Measurements from ENCODE around the gene HPSE2. TPM values are rescaled to one million over a fixed set of nuclear protein-coding genes. Genes with fewer than 3 reads are reported as not detected.

HPSE2 gene
- total RNA-seq, 4 donors from 2014 or later, result 32.3 to 70.0 (median 43.6) TPM

- 56% methylated on average over 1 of the region's 1 CpG for WGBS
- H3K36me3 ChIP-seq, result no peaks in the 10 kb centered on the region
- H3K4me1 ChIP-seq, result no peaks in the 10 kb centered on the region
- H3K9me3 ChIP-seq, result no peaks in the 10 kb centered on the region
- intact Hi-C loops (cut with DNase I), result no loop called here
- H3K27me3 ChIP-seq, result no peaks in the 10 kb centered on the region
- DNase-seq (ENCODE audit: extremely low spot score), result no peak
- TF ChIP-seq POLR2AphosphoS5 (IDR thresholded peaks at IDR 0.05), result no peak
- no peak for TF ChIP-seq POLR2A (IDR thresholded peaks at IDR 0.05; ENCODE audit: low read depth)
- TF ChIP-seq, protein P1, sequence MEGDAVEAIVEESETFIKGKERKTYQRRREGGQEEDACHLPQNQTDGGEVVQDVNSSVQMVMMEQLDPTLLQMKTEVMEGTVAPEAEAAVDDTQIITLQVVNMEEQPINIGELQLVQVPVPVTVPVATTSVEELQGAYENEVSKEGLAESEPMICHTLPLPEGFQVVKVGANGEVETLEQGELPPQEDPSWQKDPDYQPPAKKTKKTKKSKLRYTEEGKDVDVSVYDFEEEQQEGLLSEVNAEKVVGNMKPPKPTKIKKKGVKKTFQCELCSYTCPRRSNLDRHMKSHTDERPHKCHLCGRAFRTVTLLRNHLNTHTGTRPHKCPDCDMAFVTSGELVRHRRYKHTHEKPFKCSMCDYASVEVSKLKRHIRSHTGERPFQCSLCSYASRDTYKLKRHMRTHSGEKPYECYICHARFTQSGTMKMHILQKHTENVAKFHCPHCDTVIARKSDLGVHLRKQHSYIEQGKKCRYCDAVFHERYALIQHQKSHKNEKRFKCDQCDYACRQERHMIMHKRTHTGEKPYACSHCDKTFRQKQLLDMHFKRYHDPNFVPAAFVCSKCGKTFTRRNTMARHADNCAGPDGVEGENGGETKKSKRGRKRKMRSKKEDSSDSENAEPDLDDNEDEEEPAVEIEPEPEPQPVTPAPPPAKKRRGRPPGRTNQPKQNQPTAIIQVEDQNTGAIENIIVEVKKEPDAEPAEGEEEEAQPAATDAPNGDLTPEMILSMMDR (IDR thresholded peaks at IDR 0.05), result no peak
- no peak for TF ChIP-seq EP300 (IDR thresholded peaks at IDR 0.05)
- H3K4me3 ChIP-seq, result no peak overlapping the region
- no peak overlapping the region for H3K27ac ChIP-seq (replicated peaks in 1 of 4)
Measured at GRCh38 chr10:98628206-98628605, 607.4 kb downstream of the HPSE2 start.

DNA sequence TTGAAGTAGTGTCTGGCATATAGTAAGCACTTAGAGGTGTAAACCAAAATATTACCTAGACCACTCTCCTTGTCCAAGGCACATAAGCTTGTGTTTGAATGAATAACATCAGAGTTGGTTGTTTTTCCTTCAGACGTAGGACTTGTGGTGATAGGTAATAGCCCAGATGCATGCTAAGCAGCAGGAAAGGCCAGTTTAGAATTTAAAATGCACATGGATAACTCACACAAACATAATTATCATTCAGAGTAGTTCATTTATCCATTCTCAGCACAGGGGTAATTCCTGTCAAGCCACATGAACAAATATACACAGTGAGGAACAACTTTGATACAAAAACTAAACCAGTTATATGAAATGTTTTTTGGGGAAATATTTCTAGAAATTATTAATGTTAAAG, 607.9 kb downstream of the HPSE2 start:
- H3K9me3 ChIP-seq, result no peaks in the 10 kb centered on the region
- H3K27ac ChIP-seq (replicated peaks in 1 of 4), result no peak overlapping the region
- 81% methylated on average over 1 of the region's 1 CpG for WGBS
- TF ChIP-seq, protein P1 (IDR thresholded peaks at IDR 0.05), result no peak
- TF ChIP-seq POLR2AphosphoS5 (IDR thresholded peaks at IDR 0.05) (no peak), POLR2A (IDR thresholded peaks at IDR 0.05; ENCODE audit: low read depth) (no peak), EP300 (IDR thresholded peaks at IDR 0.05) (no peak)
- no peak overlapping the region for H3K4me3 ChIP-seq
- H3K27me3 ChIP-seq, result no peaks in the 10 kb centered on the region
- DNase-seq (ENCODE audit: extremely low spot score), result no peak
- no peaks in the 10 kb centered on the region for H3K36me3 ChIP-seq
- no peaks in the 10 kb centered on the region for H3K4me1 ChIP-seq
- intact Hi-C loops (cut with DNase I), result no loop called here

DNA sequence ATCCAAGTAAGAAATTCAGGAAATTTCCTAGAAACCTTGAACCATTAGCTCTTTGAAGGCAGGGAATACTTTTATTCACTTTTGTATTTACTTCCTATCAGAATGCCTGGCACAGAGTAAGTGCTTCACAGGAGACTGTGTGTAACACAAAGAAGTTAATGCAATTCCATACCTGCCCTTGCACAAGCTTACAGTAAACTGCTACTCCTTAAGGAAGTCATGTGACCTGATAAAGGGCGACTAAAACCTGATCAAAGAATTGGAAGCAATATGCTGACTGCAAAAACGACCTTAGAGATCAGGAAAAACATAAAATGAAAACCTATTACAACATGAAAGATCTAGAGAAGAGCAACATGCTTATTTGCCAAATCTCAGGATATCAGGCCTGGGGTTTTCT, 610.7 kb downstream of the HPSE2 start:
- H3K4me1 ChIP-seq, result no peaks in the 10 kb centered on the region
- H3K27ac ChIP-seq (replicated peaks in 1 of 4), result no peak overlapping the region
- intact Hi-C loops (cut with DNase I), result no loop called here
- H3K36me3 ChIP-seq, result no peaks in the 10 kb centered on the region
- WGBS, result 76% methylated on average over 2 of the region's 2 CpGs
- no peak overlapping the region for H3K4me3 ChIP-seq
- no peak for TF ChIP-seq EP300 (IDR thresholded peaks at IDR 0.05)
- TF ChIP-seq, protein P1 (IDR thresholded peaks at IDR 0.05), result no peak
- TF ChIP-seq POLR2A (IDR thresholded peaks at IDR 0.05; ENCODE audit: low read depth), result no peak
- no peak for TF ChIP-seq POLR2AphosphoS5 (IDR thresholded peaks at IDR 0.05)
- DNase-seq (ENCODE audit: extremely low spot score), result no peak
- H3K9me3 ChIP-seq, result no peaks in the 10 kb centered on the region
- H3K27me3 ChIP-seq, result no peaks in the 10 kb centered on the region

GRCh38 chr10:98623176-98623575, 612.5 kb downstream of the HPSE2 start:
- TF ChIP-seq POLR2A (IDR thresholded peaks at IDR 0.05; ENCODE audit: low read depth) (no peak), EP300 (IDR thresholded peaks at IDR 0.05) (no peak), POLR2AphosphoS5 (IDR thresholded peaks at IDR 0.05) (no peak)
- TF ChIP-seq, protein P1 (IDR thresholded peaks at IDR 0.05), result no peak
- WGBS, result 66% methylated on average over 3 of the region's 3 CpGs
- no peaks in the 10 kb centered on the region for H3K9me3 ChIP-seq
- no peak overlapping the region for H3K27ac ChIP-seq (replicated peaks in 1 of 4)
- no peak for DNase-seq (ENCODE audit: extremely low spot score)
- H3K4me1 ChIP-seq, result peaks cover 0 to 6% (median 4%) of the 10 kb centered on the region in 4 donors
- intact Hi-C loops (cut with DNase I), result no loop called here
- no peaks in the 10 kb centered on the region for H3K36me3 ChIP-seq
- H3K4me3 ChIP-seq, result no peak overlapping the region
- H3K27me3 ChIP-seq, result no peaks in the 10 kb centered on the region

GRCh38 chr10:98621630-98622029, 614.0 kb downstream of the HPSE2 start:
- H3K27ac ChIP-seq (replicated peaks in 1 of 4), result no peak overlapping the region
- no peak for DNase-seq (ENCODE audit: extremely low spot score)
- TF ChIP-seq EP300 (IDR thresholded peaks at IDR 0.05) (no peak), POLR2A (IDR thresholded peaks at IDR 0.05; ENCODE audit: low read depth) (no peak), POLR2AphosphoS5 (IDR thresholded peaks at IDR 0.05) (no peak)
- TF ChIP-seq, protein P1 (IDR thresholded peaks at IDR 0.05), result no peak
- intact Hi-C loops (cut with DNase I), result no loop called here
- no peaks in the 10 kb centered on the region for H3K9me3 ChIP-seq
- H3K4me3 ChIP-seq, result no peak overlapping the region
- no peaks in the 10 kb centered on the region for H3K27me3 ChIP-seq
- peaks cover 0 to 12% (median 7%) of the 10 kb centered on the region in 4 donors for H3K4me1 ChIP-seq
- H3K36me3 ChIP-seq, result no peaks in the 10 kb centered on the region
- 64% methylated on average over 1 of the region's 1 CpG for WGBS

All from esophagus muscularis mucosa (tissue), 4 donors.